Endothelial cell of umbilical vein (primary cell): ENCODE measurements around the gene CLRN3. TPM values are rescaled to one million over a fixed set of nuclear protein-coding genes. Genes with fewer than 3 reads are reported as not detected.

ENCODE experiments used
- BruUV-seq: library from RNA; stranded (reverse); fragments of 400-500 nt; replicated peaks from 2 replicates; lab custom pipeline; 2021; lab: Mats Ljungman, UMichigan
- CTCF ChIA-PET: fragments of 300-600, 350-600 bp; sonication (Branson Sonifier 250); formaldehyde crosslinking; loops from one replicate; lab custom pipeline; 2021; ENCODE audit warnings: antibody characterized with exemption, inconsistent platforms; lab: Charles Lee
- POLR2A ChIA-PET: fragments of 300-600, 350-600 bp; sonication (Branson Sonifier 250); formaldehyde crosslinking; loops from one replicate; lab custom pipeline; 2021; ENCODE audit warnings: antibody characterized with exemption, inconsistent platforms; lab: Charles Lee
- DNase-seq: peaks from one replicate; pipeline ENCODE4 v3.0.0-alpha.2; 2011; ENCODE audit warnings: low read depth, low spot score
- FAIRE-seq: peaks from 2 replicates; lab custom pipeline; 2011; peaks lifted over from hg19 to GRCh38; lab: Jason Lieb, UNC
- H2AFZ ChIP-seq: 2 replicates; pipeline ENCODE4 v1.6.0; 2012; ENCODE audit warnings: low read depth, low read length, control low read depth, inconsistent platforms
- H3K27ac ChIP-seq: 2 replicates; pipeline ENCODE4 v1.5.1; 2011; ENCODE audit warnings: low read depth, mild to moderate bottlenecking, control low read depth, low read length, moderate library complexity; ENCODE audit not compliant: insufficient read depth
- H3K27me3 ChIP-seq, 2 experiments: 2 replicates each; pipeline versions ENCODE4 v1.6.0 to v1.6.1; 2011; ENCODE audit warnings: low read length in 2 of 2, mixed read lengths in 1 of 2; ENCODE audit not compliant: control insufficient read depth in 2 of 2, insufficient read depth in 2 of 2
- H3K36me3 ChIP-seq, 2 experiments: 2 replicates in 1 of 2; 3 replicates in 1 of 2; pipeline ENCODE4 v1.5.1; 2011; ENCODE audit warnings: low read length in 2 of 2, mild to moderate bottlenecking in 1 of 2, moderate library complexity in 1 of 2; ENCODE audit not compliant: control insufficient read depth in 2 of 2, insufficient read depth in 2 of 2; ENCODE audit errors: extremely low read depth in 1 of 2
- H3K4me1 ChIP-seq: 3 replicates; pipeline ENCODE4 v1.5.1; 2011; ENCODE audit warnings: mild to moderate bottlenecking, low read length; ENCODE audit not compliant: control insufficient read depth, insufficient read depth; ENCODE audit errors: extremely low read depth
- H3K4me2 ChIP-seq: 2 replicates; pipeline ENCODE4 v1.6.1; 2011; ENCODE audit warnings: low read length, control low read depth, mixed read lengths; ENCODE audit not compliant: insufficient read depth
- H3K4me3 ChIP-seq, 3 experiments: fragments of 200-600 bp in 1 of 3; sonication (generic), shearing (Covaris generic) in 1 of 3; replicated peaks in 1 of 3; 2 replicates each; pipeline ENCODE4 v1.5.1; 2011 to 2016; ENCODE audit warnings: control low read depth in 3 of 3, low read length in 3 of 3, mild to moderate bottlenecking in 2 of 3, inconsistent platforms in 1 of 3, low read depth in 1 of 3, moderate library complexity in 1 of 3; ENCODE audit not compliant: insufficient read depth in 1 of 3
- H3K79me2 ChIP-seq: 2 replicates; pipeline ENCODE4 v1.6.0; 2012; ENCODE audit warnings: low read length, inconsistent platforms; ENCODE audit not compliant: control insufficient read depth, insufficient read depth
- H3K9ac ChIP-seq: replicated peaks from 2 replicates; pipeline ENCODE3; 2011; ENCODE audit warnings: low read length, control low read depth; ENCODE audit not compliant: insufficient read depth; ENCODE audit errors: extremely low read depth
- H3K9me1 ChIP-seq: replicated peaks from 3 replicates; pipeline ENCODE4 v1.6.0; 2011; ENCODE audit warnings: mild to moderate bottlenecking, low read length; ENCODE audit not compliant: control insufficient read depth, insufficient read depth; ENCODE audit errors: extremely low read depth
- H3K9me3 ChIP-seq: replicated peaks from 2 replicates; pipeline ENCODE4 v1.5.1; 2012; ENCODE audit warnings: low read length, inconsistent platforms; ENCODE audit not compliant: control insufficient read depth, insufficient read depth
- H4K20me1 ChIP-seq: replicated peaks from 2 replicates; pipeline ENCODE3; 2011; ENCODE audit warnings: mild to moderate bottlenecking, low read length; ENCODE audit not compliant: control insufficient read depth, insufficient read depth; ENCODE audit errors: extremely low read depth
- CTCF ChIP-seq, 2 donors: IDR thresholded peaks; 1 replicate in 1 of 2; 2 replicates in 1 of 2; pipeline ENCODE4 v1.5.1; 2011; ENCODE audit warnings: low read length in 2 of 2, mild to moderate bottlenecking in 2 of 2, moderate library complexity in 2 of 2, control low read depth in 1 of 2, inconsistent platforms in 1 of 2, low read depth in 1 of 2; ENCODE audit not compliant: insufficient read depth in 1 of 2; ENCODE audit errors: extremely low read depth in 1 of 2
- EZH2 ChIP-seq: IDR thresholded peaks from 2 replicates; pipeline ENCODE4 v1.6.1; 2012; ENCODE audit warnings: borderline replicate concordance, low read depth, mild to moderate bottlenecking, moderate library complexity, low read length, inconsistent platforms; ENCODE audit not compliant: severe bottlenecking
- FOS ChIP-seq: IDR thresholded peaks from 2 replicates; pipeline ENCODE4 v1.6.1; 2011; ENCODE audit warnings: mild to moderate bottlenecking, low read length, moderate library complexity, borderline replicate concordance; ENCODE audit not compliant: insufficient read depth
- GATA2 ChIP-seq: IDR thresholded peaks from 2 replicates; pipeline ENCODE4 v1.7.0; 2011; ENCODE audit warnings: low read depth, mild to moderate bottlenecking, moderate library complexity, mixed read lengths, low read length; ENCODE audit not compliant: insufficient read length, insufficient read depth
- JUN ChIP-seq: IDR thresholded peaks from 2 replicates; pipeline ENCODE4 v1.6.1; 2011; ENCODE audit warnings: borderline replicate concordance, low read depth; ENCODE audit not compliant: insufficient read length, insufficient read depth
- MYC ChIP-seq: IDR thresholded peaks from one replicate; pipeline ENCODE4 v1.6.1; 2011; ENCODE audit warnings: mild to moderate bottlenecking, low read depth, low read length
- POLR2A ChIP-seq: IDR thresholded peaks from 2 replicates; pipeline ENCODE4 v1.6.1; 2012; ENCODE audit warnings: low read depth, mild to moderate bottlenecking, control low read depth, low read length
- POLR2AphosphoS5 ChIP-seq: IDR thresholded peaks from 2 replicates; pipeline ENCODE4 v1.6.1; 2012; ENCODE audit warnings: low read depth, mild to moderate bottlenecking, control low read depth, low read length, moderate library complexity; ENCODE audit not compliant: insufficient read depth
- dilution Hi-C: fragments of 300-500 bp; cut with MboI; formaldehyde crosslinking; loops from one replicate; pipeline ENCODE4 v1.15.0; 2019; ENCODE audit warnings: low sequenced_read_pairs; ENCODE audit not compliant: extremely low pct_ligation_motif_present
- intact Hi-C: fragments of 100-400 bp; cut with micrococcal nuclease; formaldehyde crosslinking; loops from one replicate; pipeline ENCODE4 v1.10.0; 2022
- polyA plus RNA-seq, 4 experiments: library from polyadenylated mRNA; depleted of rRNA in 3 of 4; stranded (reverse) in 3 of 4; unstranded in 1 of 4; fragments of >200 nt; gene quantifications; 2 replicates each; pipeline versions ENCODE4 v1.2.1 to v1.2.3, GENCODE V29; 2011 to 2012; ENCODE audit warnings: missing spikeins in 1 of 4
- total RNA-seq: library from RNA; stranded (reverse); gene quantifications from 2 replicates; pipeline ENCODE4 v1.2.3, GENCODE V29; 2021
- TF ChIP-seq, protein P1 (sequence below): IDR thresholded peaks from 2 replicates; pipeline ENCODE4 v1.6.1; 2011; ENCODE audit not compliant: insufficient read depth, insufficient read length

The CLRN3 gene
- total and polyA plus RNA-seq, 2 donors (not counting 3 experiments of a cell fraction or from before 2014, with no cell fraction given), result 0.07 TPM; not detected in 1

GRCh38 chr10:127905848-127906261 is 13.1 kb upstream of the CLRN3 start:
- dilution Hi-C loops, result no loop called here
- no peak for TF ChIP-seq POLR2AphosphoS5
- TF ChIP-seq, protein P1, sequence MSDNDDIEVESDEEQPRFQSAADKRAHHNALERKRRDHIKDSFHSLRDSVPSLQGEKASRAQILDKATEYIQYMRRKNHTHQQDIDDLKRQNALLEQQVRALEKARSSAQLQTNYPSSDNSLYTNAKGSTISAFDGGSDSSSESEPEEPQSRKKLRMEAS, result no peak
- TF ChIP-seq JUN, result no peak
- TF ChIP-seq POLR2A, result no peak
- no peak for TF ChIP-seq CTCF (IDR thresholded peaks at IDR 0.05; ENCODE audit: extremely low read depth in 1 of 2, insufficient read depth in 1 of 2, low read depth in 1 of 2, low read length in 2 of 2)
- no peak for TF ChIP-seq GATA2
- no peak for TF ChIP-seq EZH2
- TF ChIP-seq FOS, result no peak
- TF ChIP-seq MYC, result no peak
- intact Hi-C loops, result loop anchor here (1.0 kb wide), 1 partner anchor 36 kb away; no protein-coding TSS in a partner anchor
- POLR2A ChIA-PET, result no interaction called here
- peaks cover 20% of the 10 kb centered on the region for H3K4me1 ChIP-seq
- H3K27ac ChIP-seq, result no peak overlapping the region
- no peak overlapping the region for H3K4me2 ChIP-seq
- no peak overlapping the region for H3K4me3 ChIP-seq
- H4K20me1 ChIP-seq, result no peaks in the 10 kb centered on the region
- H2AFZ ChIP-seq, result no peak overlapping the region
- no peaks in the 10 kb centered on the region for H3K9me3 ChIP-seq
- no TSS peak for BruUV-seq
- no peak for DNase-seq
- H3K79me2 ChIP-seq, result peaks cover 17% of the 10 kb centered on the region
- no peak for FAIRE-seq
- H3K36me3 ChIP-seq, result peaks cover 0 to 3% of the 10 kb centered on the region in 2 experiments
- H3K27me3 ChIP-seq, result no peaks in the 10 kb centered on the region
- H3K9me1 ChIP-seq, result no peaks in the 10 kb centered on the region
- H3K9ac ChIP-seq, result no peak overlapping the region
- CTCF ChIA-PET, result interaction anchor here (0.7 to 5.5 kb wide), 20 partner anchors 12 to 244 kb away, joined by 3 to 425 read pairs (median 14); no protein-coding TSS in a partner anchor
